Mesenchymal stem cell (in vitro differentiated cells and primary cell): ENCODE results near the gene USP31.
"Not testable (repeated sequence)": the region's sequence is repeated elsewhere in the genome, so short reads cannot be mapped to it uniquely, and the experiment has no call there.

Experiments used
- DNase-seq: peaks from one replicate; pipeline ENCODE4 v3.0.0-alpha.2; 2013
- H2AFZ ChIP-seq: one replicate; pipeline ENCODE4 v1.6.1; 2013; ENCODE audit warnings: low read depth, mild to moderate bottlenecking, control low read depth, inconsistent platforms, low read length, moderate library complexity
- H2AK5ac ChIP-seq: 2 replicates; pipeline ENCODE4 v1.6.1; 2013; ENCODE audit warnings: low read length, moderate library complexity, mild to moderate bottlenecking, inconsistent platforms; ENCODE audit not compliant: severe bottlenecking
- H2BK120ac ChIP-seq: one replicate; pipeline ENCODE4 v1.6.1; 2013; ENCODE audit warnings: low read depth, mild to moderate bottlenecking, inconsistent platforms, low read length, moderate library complexity
- H2BK12ac ChIP-seq, 2 experiments: one replicate each; pipeline ENCODE4 v1.6.1; 2013; ENCODE audit warnings: inconsistent platforms in 2 of 2, low read length in 2 of 2, mild to moderate bottlenecking in 2 of 2, moderate library complexity in 2 of 2, control low read depth in 1 of 2
- H2BK15ac ChIP-seq: one replicate; pipeline ENCODE4 v1.6.1; 2013; ENCODE audit warnings: mild to moderate bottlenecking, low read depth, inconsistent platforms; ENCODE audit not compliant: poor library complexity, severe bottlenecking
- H2BK5ac ChIP-seq: 2 replicates; pipeline ENCODE4 v1.6.1; 2013; ENCODE audit warnings: low read depth, mild to moderate bottlenecking, low read length, control low read depth, inconsistent platforms; ENCODE audit not compliant: poor library complexity, severe bottlenecking
- H3K14ac ChIP-seq, 2 experiments: one replicate each; pipeline ENCODE4 v1.6.1; 2013; ENCODE audit warnings: inconsistent platforms in 2 of 2, low read length in 2 of 2, control low read depth in 1 of 2, mild to moderate bottlenecking in 1 of 2, moderate library complexity in 1 of 2
- H3K18ac ChIP-seq, 2 experiments: one replicate each; pipeline ENCODE4 v1.6.1; 2013; ENCODE audit warnings: inconsistent platforms in 2 of 2, low read length in 2 of 2, control low read depth in 1 of 2, low read depth in 1 of 2, mild to moderate bottlenecking in 1 of 2
- H3K23ac ChIP-seq, 2 experiments: one replicate each; pipeline ENCODE4 v1.6.1; 2013; ENCODE audit warnings: inconsistent platforms in 2 of 2, low read length in 2 of 2, mild to moderate bottlenecking in 2 of 2, moderate library complexity in 2 of 2, control low read depth in 1 of 2
- H3K27ac ChIP-seq: 2 replicates; pipeline ENCODE4 v1.5.1; 2013; ENCODE audit warnings: mild to moderate bottlenecking, moderate library complexity, low read length, control low read depth, inconsistent platforms; ENCODE audit not compliant: poor library complexity, severe bottlenecking
- H3K27me3 ChIP-seq, 2 experiments: 2 replicates each; pipeline versions ENCODE4 v1.6.1 to v1.7.0; 2013; ENCODE audit warnings: low read length in 2 of 2, mild to moderate bottlenecking in 2 of 2, moderate library complexity in 2 of 2, control low read depth in 1 of 2, inconsistent platforms in 1 of 2; ENCODE audit not compliant: control insufficient read depth in 1 of 2, insufficient read depth in 1 of 2
- H3K36me3 ChIP-seq, 2 experiments: 2 replicates each; pipeline versions ENCODE4 v1.6.1 to v1.7.0; 2013; ENCODE audit warnings: low read length in 2 of 2, control low read depth in 1 of 2, inconsistent platforms in 1 of 2, low read depth in 1 of 2, mild to moderate bottlenecking in 1 of 2; ENCODE audit not compliant: insufficient read depth in 2 of 2, control insufficient read depth in 1 of 2
- H3K4ac ChIP-seq, 2 experiments: one replicate each; pipeline ENCODE4 v1.6.1; 2013; ENCODE audit warnings: inconsistent platforms in 2 of 2, low read length in 2 of 2, mild to moderate bottlenecking in 2 of 2, moderate library complexity in 2 of 2, control low read depth in 1 of 2, low read depth in 1 of 2
- H3K4me1 ChIP-seq: 2 replicates; pipeline ENCODE4 v1.6.1; 2013; ENCODE audit warnings: low read depth, low read length, control low read depth; ENCODE audit not compliant: control insufficient read depth, insufficient read depth
- H3K4me2 ChIP-seq: 2 replicates; pipeline ENCODE4 v1.6.1; 2013; ENCODE audit warnings: low read length, mild to moderate bottlenecking, inconsistent platforms; ENCODE audit not compliant: poor library complexity, severe bottlenecking
- H3K4me3 ChIP-seq, 2 experiments: 2 replicates each; pipeline versions ENCODE4 v1.5.1 to v1.7.0; 2013; ENCODE audit warnings: low read length in 2 of 2, mild to moderate bottlenecking in 2 of 2, control low read depth in 1 of 2, low read depth in 1 of 2; ENCODE audit not compliant: insufficient read depth in 1 of 2
- H3K79me1 ChIP-seq: replicated peaks from 2 replicates; pipeline ENCODE4 v1.6.1; 2013; ENCODE audit warnings: mild to moderate bottlenecking, control low read depth, low read length, inconsistent platforms; ENCODE audit not compliant: poor library complexity, severe bottlenecking
- H3K9ac ChIP-seq: 2 replicates; pipeline ENCODE4 v1.7.0; 2013; ENCODE audit warnings: mild to moderate bottlenecking, low read length, moderate library complexity
- H3K9me3 ChIP-seq: 2 replicates; pipeline ENCODE4 v1.7.0; 2013; ENCODE audit warnings: mild to moderate bottlenecking, low read length; ENCODE audit not compliant: control insufficient read depth
- H4K8ac ChIP-seq: one replicate; pipeline ENCODE4 v1.6.1; 2013; ENCODE audit warnings: inconsistent platforms, mild to moderate bottlenecking, low read length, moderate library complexity
- H4K91ac ChIP-seq: one replicate; pipeline ENCODE4 v1.6.1; 2013; ENCODE audit warnings: mild to moderate bottlenecking, low read length, inconsistent platforms
- WGBS: methylation state at CpG from one replicate; pipeline ENCODE4 v1.1.7; 2013; ENCODE audit warnings: mixed read lengths; 5-methylcytosine and 5-hydroxymethylcytosine counted together

Gene USP31

DNA sequence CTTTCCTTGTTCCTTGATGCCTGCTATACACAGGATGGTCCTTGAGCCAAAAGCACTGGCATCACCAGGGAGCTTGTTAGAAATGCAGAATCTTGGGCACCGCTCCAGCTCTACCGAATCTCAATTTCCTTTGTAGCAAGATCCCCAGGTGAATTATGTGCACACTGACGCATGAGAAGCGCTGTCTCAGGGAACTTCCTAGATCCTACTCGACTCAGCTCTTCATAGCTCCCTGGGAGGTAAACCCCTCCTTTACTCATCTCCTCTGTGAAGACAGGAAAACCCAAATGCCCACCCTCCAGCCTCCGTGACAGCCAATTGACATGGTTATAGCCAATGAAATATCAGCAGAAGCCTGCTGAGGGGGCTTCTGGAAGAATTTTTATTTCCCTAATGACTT lies 4.1 kb downstream of the USP31 start:
- WGBS = 72% methylated on average over 6 of the region's 6 CpGs
- no peak overlapping the region for H3K18ac ChIP-seq
- peak overlapping the region; percentile 89 for H3K27ac ChIP-seq
- H4K8ac ChIP-seq = no peak overlapping the region
- peak overlapping the region; percentile 14 for H2BK5ac ChIP-seq
- no peak overlapping the region for H2BK120ac ChIP-seq
- no peak for DNase-seq
- no peak overlapping the region for H2BK12ac ChIP-seq
- no peak overlapping the region for H3K4me3 ChIP-seq
- peak overlapping the region; percentile 61 for H3K4me2 ChIP-seq
- no peak overlapping the region for H3K9ac ChIP-seq
- no peak overlapping the region for H2AFZ ChIP-seq
- H3K27me3 ChIP-seq = no peaks in the 10 kb centered on the region
- no peaks in the 10 kb centered on the region for H3K36me3 ChIP-seq
- no peak overlapping the region for H3K14ac ChIP-seq
- H3K79me1 ChIP-seq = peaks cover 32% of the 10 kb centered on the region
- H3K4me1 ChIP-seq = peaks cover 20% of the 10 kb centered on the region
- H2BK15ac ChIP-seq = no peak overlapping the region
- peak overlapping the region; percentile 49 for H2AK5ac ChIP-seq
- H3K23ac ChIP-seq = no peak overlapping the region
- no peak overlapping the region for H3K4ac ChIP-seq
- H4K91ac ChIP-seq = no peak overlapping the region
- no peaks in the 10 kb centered on the region for H3K9me3 ChIP-seq

DNA sequence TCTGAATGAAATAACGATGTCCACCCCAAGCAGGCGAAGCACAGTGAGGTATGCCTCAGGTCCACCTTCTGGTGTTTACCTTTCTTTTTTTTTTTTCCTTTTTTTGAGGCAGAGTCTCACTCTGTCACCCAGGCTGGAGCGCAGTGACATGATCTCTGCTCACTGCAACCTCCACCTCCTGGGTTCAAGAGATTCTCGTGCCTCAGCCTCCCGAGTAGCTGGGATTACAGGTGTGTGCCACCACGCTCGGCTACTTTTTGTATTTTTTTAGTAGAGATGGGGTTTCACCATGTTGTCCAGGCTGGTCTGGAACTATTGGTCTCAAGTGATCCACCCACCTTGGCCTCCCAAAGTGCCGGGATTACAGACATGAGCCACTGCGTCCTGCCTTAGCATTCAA lies 4.9 kb downstream of the USP31 start:
- H2BK12ac ChIP-seq, H3K14ac ChIP-seq, H3K9ac ChIP-seq, H2BK120ac ChIP-seq, H3K18ac ChIP-seq, H2AFZ ChIP-seq, H3K4me3 ChIP-seq, H3K4me2 ChIP-seq, H2BK5ac ChIP-seq, H3K4ac ChIP-seq, H3K27ac ChIP-seq, H3K27me3 ChIP-seq, H3K23ac ChIP-seq, DNase-seq, H2BK15ac ChIP-seq, H4K91ac ChIP-seq, H3K9me3 ChIP-seq, H3K36me3 ChIP-seq, H4K8ac ChIP-seq: not testable (repeated sequence)
- 98% methylated on average over 9 of the region's 9 CpGs for WGBS
- Histone ChIP-seq H3K79me1 (peaks cover 32% of the 10 kb centered on the region), H2AK5ac (peak overlapping the region; percentile 81), H3K4me1 (peaks cover 18% of the 10 kb centered on the region)

DNA sequence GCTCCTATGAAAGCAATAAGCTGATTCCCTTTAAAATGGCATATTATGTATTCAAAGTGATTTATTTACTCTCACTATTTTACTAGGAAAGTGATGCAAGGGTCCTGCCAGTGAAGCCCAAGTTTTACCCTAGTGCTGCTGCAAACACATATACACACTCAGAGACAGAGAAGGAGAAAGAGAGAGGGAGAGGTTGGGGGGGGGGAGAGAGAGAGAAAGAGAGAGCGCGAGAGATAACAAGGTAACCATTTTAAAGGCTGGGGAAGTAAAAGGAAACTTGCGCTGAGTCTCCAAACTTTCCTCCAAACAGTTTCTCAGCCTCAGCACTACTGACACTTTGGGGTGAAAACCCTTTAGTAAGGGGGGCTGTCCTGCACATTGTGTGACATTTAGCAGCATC lies 5.9 kb downstream of the USP31 start:
- Histone ChIP-seq H3K9me3 (peaks cover 6% of the 10 kb centered on the region), H3K4me1 (peaks cover 17% of the 10 kb centered on the region), H4K91ac (no peak overlapping the region), H2BK120ac (no peak overlapping the region), H3K14ac (no peak overlapping the region), H2AK5ac (no peak overlapping the region), H2AFZ (no peak overlapping the region), H3K27ac (no peak overlapping the region), H3K4ac (no peak overlapping the region), H3K23ac (no peak overlapping the region), H3K79me1 (peaks cover 36% of the 10 kb centered on the region), H3K9ac (no peak overlapping the region), H2BK15ac (no peak overlapping the region), H3K18ac (no peak overlapping the region), H2BK5ac (no peak overlapping the region), H3K36me3 (no peaks in the 10 kb centered on the region), H3K4me3 (no peak overlapping the region), H2BK12ac (no peak overlapping the region), H4K8ac (no peak overlapping the region), H3K4me2 (no peak overlapping the region), H3K27me3 (no peaks in the 10 kb centered on the region)
- WGBS = no CpG with 5 or more reads among the region's 3 CpGs
- no peak for DNase-seq

DNA sequence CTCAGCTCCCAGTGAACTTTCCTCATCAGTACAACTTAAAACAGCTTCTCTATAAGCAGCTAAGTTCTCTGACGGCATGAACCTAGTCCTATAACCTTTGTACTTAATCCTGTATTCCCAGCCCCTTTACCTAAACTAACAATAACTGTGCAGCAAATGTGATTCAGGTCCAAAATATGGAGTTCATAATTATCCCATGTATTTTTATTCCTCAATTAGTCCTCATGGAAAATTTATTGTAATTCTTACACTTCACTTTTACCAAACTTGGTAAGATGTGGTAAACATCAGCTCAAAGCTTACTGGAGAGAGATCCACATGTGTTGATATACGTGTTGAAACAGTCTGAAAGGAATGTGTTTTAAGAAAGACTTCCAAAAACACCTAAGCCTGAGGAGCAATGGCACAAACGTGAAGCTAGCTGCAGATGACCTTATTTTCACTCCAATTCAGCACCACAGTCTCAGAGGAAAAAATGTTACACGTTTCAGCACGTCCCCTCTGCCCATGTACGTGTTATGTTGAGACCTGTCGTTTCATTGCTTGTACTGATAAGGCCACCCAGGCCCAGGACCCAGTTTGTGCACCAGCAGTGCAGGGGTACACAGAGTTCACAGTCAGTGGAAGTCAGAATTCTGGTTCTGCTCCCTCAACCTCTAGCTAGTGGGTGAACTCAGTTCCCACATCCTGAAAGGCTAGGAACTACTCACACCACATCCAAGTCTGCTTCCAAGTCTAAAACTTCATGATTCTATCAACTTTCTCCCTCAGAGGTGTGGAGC lies 7.1 kb downstream of the USP31 start:
- Histone ChIP-seq H3K9ac (no peak overlapping the region), H3K4me2 (no peak overlapping the region), H3K4ac (no peak overlapping the region), H2BK5ac (no peak overlapping the region), H4K91ac (no peak overlapping the region), H3K9me3 (peaks cover 17% of the 10 kb centered on the region), H3K18ac (no peak overlapping the region), H2BK12ac (no peak overlapping the region), H3K36me3 (no peaks in the 10 kb centered on the region), H3K14ac (no peak overlapping the region), H2BK15ac (no peak overlapping the region), H3K27ac (no peak overlapping the region), H2AK5ac (no peak overlapping the region), H3K27me3 (no peaks in the 10 kb centered on the region), H3K23ac (no peak overlapping the region), H3K4me3 (no peak overlapping the region), H3K4me1 (peaks cover 12% of the 10 kb centered on the region), H2AFZ (no peak overlapping the region), H3K79me1 (peaks cover 32% of the 10 kb centered on the region), H4K8ac (no peak overlapping the region), H2BK120ac (no peak overlapping the region)
- WGBS = 85% methylated on average over 7 of the region's 7 CpGs
- no peak for DNase-seq
